Upper lobe of right lung (tissue), 1 donor: Measurements from ENCODE around the gene CYB5R3. TPM values are rescaled to one million over a fixed set of nuclear protein-coding genes. Genes with fewer than 3 reads are reported as not detected.

Source experiments
- ATAC-seq: fragments of 200-7000 bp; cut with Tn5 transposase; one replicate; pipeline ENCODE4 v1.9.1; 2020; ENCODE audit warnings: mild to moderate bottlenecking, moderate library complexity
- DNase-seq: peaks from one replicate; pipeline ENCODE4 v3.0.0-alpha.2; 2020
- H3K27ac ChIP-seq: fragments of 200-600 bp; one replicate; pipeline ENCODE4 v1.8.0; 2022
- H3K27me3 ChIP-seq: fragments of 200-600 bp; one replicate; pipeline ENCODE4 v1.8.0; 2022; ENCODE audit warnings: mild to moderate bottlenecking
- H3K36me3 ChIP-seq: fragments of 200-600 bp; one replicate; pipeline ENCODE4 v1.8.0; 2022
- H3K4me1 ChIP-seq: fragments of 200-600 bp; one replicate; pipeline ENCODE4 v1.8.0; 2022
- H3K4me3 ChIP-seq: fragments of 200-600 bp; one replicate; pipeline ENCODE4 v1.8.0; 2022; ENCODE audit warnings: mild to moderate bottlenecking
- H3K9me3 ChIP-seq: fragments of 200-600 bp; one replicate; pipeline ENCODE4 v1.8.0; 2022
- intact Hi-C: fragments of 100-400 bp; cut with DNase I; formaldehyde crosslinking; loops from one replicate; pipeline ENCODE4 v1.11.0; 2022
- total RNA-seq: library from RNA; stranded (reverse); fragmentation: NEBNext Ultra II Directional; extraction: Animal tissue kit (Norgen Biotek cat#: 25700); gene quantifications from one replicate; pipeline ENCODE4 v1.2.1, GENCODE V29; 2021
- TF ChIP-seq, protein P1 (sequence below): fragments of 200-600 bp; IDR thresholded peaks from one replicate; pipeline ENCODE4 v1.8.0; 2022; ENCODE audit warnings: antibody characterized with exemption
- donor health status: DM: no; HTN: yes; CAD: no; lungs with severe emphysema.

CYB5R3 gene
- total RNA-seq, 1 donor from 2014 or later = 251 TPM

DNA sequence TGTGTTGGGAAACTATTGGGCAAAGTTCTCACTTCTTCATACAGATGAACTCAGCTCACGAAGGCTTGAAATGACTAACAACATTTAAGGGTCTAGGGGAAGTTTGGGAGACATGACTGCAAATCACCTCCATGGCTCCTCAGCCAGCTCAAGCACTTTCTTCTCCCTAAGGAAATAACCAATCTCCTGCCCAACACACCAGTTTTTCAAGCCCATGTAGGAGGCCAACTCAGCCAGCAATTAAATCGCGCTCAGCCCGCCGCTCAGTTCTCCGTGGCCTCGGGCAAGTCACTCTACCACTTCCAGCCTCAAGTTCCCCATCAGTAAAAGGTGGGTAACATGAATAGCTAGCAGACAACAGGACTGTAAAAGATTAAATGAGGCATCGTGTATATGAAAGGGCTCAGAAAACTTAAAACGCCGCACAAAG lies 35.3 kb downstream of the CYB5R3 start:
- Histone ChIP-seq H3K27ac (peak overlapping the region; percentile 100), H3K4me1 (peaks cover 65% of the 10 kb centered on the region), H3K9me3 (no peaks in the 10 kb centered on the region), H3K36me3 (peaks cover 6% of the 10 kb centered on the region), H3K27me3 (no peaks in the 10 kb centered on the region), H3K4me3 (peak overlapping the region; percentile 69)
- TF ChIP-seq, protein P1, sequence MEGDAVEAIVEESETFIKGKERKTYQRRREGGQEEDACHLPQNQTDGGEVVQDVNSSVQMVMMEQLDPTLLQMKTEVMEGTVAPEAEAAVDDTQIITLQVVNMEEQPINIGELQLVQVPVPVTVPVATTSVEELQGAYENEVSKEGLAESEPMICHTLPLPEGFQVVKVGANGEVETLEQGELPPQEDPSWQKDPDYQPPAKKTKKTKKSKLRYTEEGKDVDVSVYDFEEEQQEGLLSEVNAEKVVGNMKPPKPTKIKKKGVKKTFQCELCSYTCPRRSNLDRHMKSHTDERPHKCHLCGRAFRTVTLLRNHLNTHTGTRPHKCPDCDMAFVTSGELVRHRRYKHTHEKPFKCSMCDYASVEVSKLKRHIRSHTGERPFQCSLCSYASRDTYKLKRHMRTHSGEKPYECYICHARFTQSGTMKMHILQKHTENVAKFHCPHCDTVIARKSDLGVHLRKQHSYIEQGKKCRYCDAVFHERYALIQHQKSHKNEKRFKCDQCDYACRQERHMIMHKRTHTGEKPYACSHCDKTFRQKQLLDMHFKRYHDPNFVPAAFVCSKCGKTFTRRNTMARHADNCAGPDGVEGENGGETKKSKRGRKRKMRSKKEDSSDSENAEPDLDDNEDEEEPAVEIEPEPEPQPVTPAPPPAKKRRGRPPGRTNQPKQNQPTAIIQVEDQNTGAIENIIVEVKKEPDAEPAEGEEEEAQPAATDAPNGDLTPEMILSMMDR = no peak
- DNase-seq = no peak
- intact Hi-C loops = no loop called here
- no peak for ATAC-seq

DNA sequence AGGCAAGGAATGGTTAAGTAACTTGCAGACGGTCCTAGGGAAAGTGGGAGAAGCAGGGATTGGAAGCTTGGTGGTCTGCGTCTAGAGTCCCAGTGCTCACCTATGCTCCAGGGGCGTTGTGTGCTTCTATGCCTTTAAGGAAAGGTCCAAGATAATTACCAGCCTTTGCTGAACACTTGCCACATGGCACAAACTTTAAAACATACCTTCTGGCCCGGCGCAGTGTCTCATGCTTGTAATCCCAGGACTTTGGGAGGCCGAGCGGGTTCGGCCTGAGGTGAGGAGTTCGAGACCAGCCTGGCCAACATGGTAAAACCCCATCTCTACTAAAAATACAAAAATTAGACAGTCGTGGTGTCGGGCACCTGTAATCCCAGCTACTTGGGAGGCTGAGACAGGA lies 36.9 kb downstream of the CYB5R3 start:
- DNase-seq (no peak), ATAC-seq (no peak)
- H3K4me3 ChIP-seq = no peak overlapping the region
- H3K9me3 ChIP-seq = no peaks in the 10 kb centered on the region
- TF ChIP-seq, protein P1 = no peak
- H3K27me3 ChIP-seq = no peaks in the 10 kb centered on the region
- H3K4me1 ChIP-seq = peaks cover 69% of the 10 kb centered on the region
- peak overlapping the region; percentile 73 for H3K27ac ChIP-seq
- H3K36me3 ChIP-seq = peaks cover 6% of the 10 kb centered on the region
- intact Hi-C loops = no loop called here

DNA sequence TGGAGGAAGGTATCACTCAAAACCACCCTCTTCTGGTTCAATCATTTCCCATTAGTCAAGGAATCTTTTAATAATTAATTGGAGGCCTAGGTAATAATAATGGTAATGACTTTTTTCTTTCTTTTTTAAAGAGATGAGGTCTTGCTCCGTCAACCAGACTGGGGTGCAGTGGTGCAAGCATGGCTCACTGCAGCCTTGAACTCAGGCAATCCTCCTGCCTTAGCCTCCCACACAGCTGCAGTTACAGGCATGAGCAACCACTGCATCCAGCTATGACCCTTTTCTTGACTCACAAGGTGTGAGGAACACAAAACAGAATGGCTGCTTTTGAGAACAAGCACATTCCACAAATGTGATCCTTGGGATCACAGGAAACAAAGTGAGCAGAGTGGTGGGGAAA lies 38.1 kb downstream of the CYB5R3 start:
- H3K27ac ChIP-seq = peak overlapping the region; percentile 73
- peaks cover 11% of the 10 kb centered on the region for H3K36me3 ChIP-seq
- DNase-seq (no peak), ATAC-seq (no peak)
- no peaks in the 10 kb centered on the region for H3K27me3 ChIP-seq
- TF ChIP-seq, protein P1 = no peak
- H3K4me3 ChIP-seq = no peak overlapping the region
- H3K4me1 ChIP-seq = peaks cover 60% of the 10 kb centered on the region
- intact Hi-C loops = no loop called here
- H3K9me3 ChIP-seq = no peaks in the 10 kb centered on the region

DNA sequence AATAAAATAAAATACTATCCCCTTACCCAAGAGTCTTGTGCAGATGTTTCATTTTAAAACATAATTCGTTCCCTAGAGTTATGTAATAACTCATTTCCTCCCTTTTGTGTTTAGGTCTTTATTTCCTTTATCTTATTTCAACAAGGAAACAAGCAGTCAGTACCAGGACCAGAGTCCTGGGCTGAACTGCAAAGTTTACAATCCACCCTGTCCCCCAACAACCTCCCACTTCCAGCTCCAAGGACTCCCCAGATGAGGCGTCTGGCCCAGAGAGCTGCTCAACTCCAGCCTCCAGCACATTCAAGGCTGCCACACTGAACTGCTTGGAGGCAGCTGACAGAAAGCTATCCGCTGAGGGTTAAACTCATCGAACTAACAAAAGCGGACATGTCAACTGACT lies 39.0 kb downstream of the CYB5R3 start:
- Histone ChIP-seq H3K27ac (peak overlapping the region; percentile 73), H3K4me1 (peaks cover 53% of the 10 kb centered on the region), H3K36me3 (peaks cover 19% of the 10 kb centered on the region), H3K27me3 (no peaks in the 10 kb centered on the region), H3K9me3 (no peaks in the 10 kb centered on the region), H3K4me3 (no peak overlapping the region)
- DNase-seq (no peak), ATAC-seq (no peak)
- intact Hi-C loops = no loop called here
- TF ChIP-seq, protein P1 = no peak

DNA sequence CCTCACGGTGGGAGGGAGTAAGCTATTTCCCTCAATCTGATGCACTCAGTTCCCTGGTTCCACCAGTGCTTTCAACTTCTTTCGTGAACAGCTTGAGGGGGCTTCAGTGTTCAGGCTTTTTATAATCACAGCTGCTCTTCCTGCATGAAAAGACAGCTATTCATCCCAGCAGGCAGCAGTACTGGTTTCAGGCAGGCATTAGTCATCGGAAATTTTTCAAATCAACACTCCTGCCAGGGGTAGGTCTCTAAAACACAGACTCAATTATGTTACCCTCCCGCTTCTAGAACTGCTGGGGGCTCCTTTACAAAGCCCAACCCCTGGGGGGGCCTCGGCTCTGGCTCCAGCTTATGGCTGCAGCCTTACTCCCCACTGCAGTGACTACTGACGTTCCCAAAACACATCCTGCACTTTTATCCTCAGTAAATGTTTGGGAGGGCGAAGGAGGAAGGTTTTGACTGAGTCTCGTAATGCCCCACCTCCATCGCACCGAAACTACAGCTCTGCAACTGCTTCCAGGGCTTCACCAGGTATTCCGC lies 40.3 kb downstream of the CYB5R3 start:
- Histone ChIP-seq H3K4me3 (no peak overlapping the region), H3K4me1 (peaks cover 62% of the 10 kb centered on the region), H3K27ac (peak overlapping the region; percentile 73), H3K36me3 (peaks cover 22% of the 10 kb centered on the region), H3K27me3 (no peaks in the 10 kb centered on the region), H3K9me3 (no peaks in the 10 kb centered on the region)
- DNase-seq = no peak
- ATAC-seq = no peak
- intact Hi-C loops = no loop called here
- TF ChIP-seq, protein P1 = no peak
